Erythroblast (primary cell): ENCODE results near the gene POLDIP2.

ENCODE experiments used
- GATA1 ChIP-seq: IDR thresholded peaks from 2 replicates; pipeline ENCODE4 v1.6.1; 2011; ENCODE audit warnings: low read depth, mild to moderate bottlenecking, control low read depth, low read length, moderate library complexity
- POLR2A ChIP-seq: IDR thresholded peaks from 2 replicates; pipeline ENCODE4 v1.6.1; 2011; ENCODE audit warnings: mild to moderate bottlenecking, low read length

DNA sequence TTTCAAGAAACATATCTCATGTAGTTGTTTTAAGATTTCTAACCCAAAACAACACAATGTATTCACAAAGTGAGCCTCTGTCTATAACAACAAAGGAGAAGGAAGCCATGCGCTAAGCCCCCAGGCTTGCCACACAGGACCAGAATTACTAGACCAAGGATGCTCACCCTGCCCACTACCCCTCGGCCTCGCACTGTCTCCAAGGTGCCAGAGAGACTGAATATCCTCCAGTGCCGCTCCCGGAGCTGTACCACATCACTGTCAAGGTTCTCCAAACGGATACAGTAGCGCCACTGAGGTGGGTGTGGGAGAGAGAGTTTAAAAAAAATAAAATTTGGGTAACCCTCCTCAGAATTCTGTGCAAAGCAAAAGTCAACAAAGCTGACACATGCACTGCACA lies 7.1 kb downstream of the POLDIP2 start:
- TF ChIP-seq POLR2A = no peak
- no peak for TF ChIP-seq GATA1
